Spleen (tissue), 7 donors: Measurements from ENCODE around the gene PRKCD.

Experiments used
- CTCF ChIP-seq, 11 experiments: fragments of 200-600 bp in 7 of 11; fragments of 450-650 bp in 4 of 11; sonication (generic) in 4 of 11; IDR thresholded peaks in 8 of 11; conservative IDR thresholded peaks in 3 of 11; 1 replicate in 7 of 11; 2 replicates in 4 of 11; pipeline versions ENCODE4 v1.4.0 to v1.8.0; 2016 to 2021; ENCODE audit warnings: antibody characterized with exemption in 11 of 11, inconsistent platforms in 4 of 11, mild to moderate bottlenecking in 1 of 11
- POLR2A ChIP-seq, 3 donors: fragments of 450-650 bp; IDR thresholded peaks; one replicate each; pipeline ENCODE4 v1.5.1; 2017; ENCODE audit warnings: antibody characterized with exemption in 3 of 3, mild to moderate bottlenecking in 1 of 3
- POLR2AphosphoS5 ChIP-seq, 3 donors: sonication (generic); formaldehyde crosslinking; IDR thresholded peaks; one replicate each; pipeline ENCODE4 v1.5.1; 2017; ENCODE audit warnings: antibody characterized with exemption in 3 of 3
- donor health status: DM: no; HTN: no; CAD: no; lungs with moderate emphysema.
- donor health status: DM: no; HTN: no; CAD: no.
- donor health status: DM: no; HTN: no; CAD: no.

- TF ChIP-seq CTCF (IDR thresholded peaks at IDR 0.05 in 8 of 11, conservative IDR thresholded peaks at IDR 0.05 in 3 of 11), result no peak
- TF ChIP-seq POLR2A (IDR thresholded peaks at IDR 0.05), result no peak
- TF ChIP-seq POLR2AphosphoS5 (IDR thresholded peaks at IDR 0.05), result no peak
Measured at GRCh38 chr3:53242155-53242554, 81.1 kb downstream of the PRKCD start.
